LNCaP clone FGC (cell line): Measurements from ENCODE around the gene TRIM31.
A peak's percentile ranks its signal among the peaks of the same experiment; 100 is the strongest.

Experiments
- DNase-seq: peaks from one replicate; pipeline ENCODE4 v3.0.0-alpha.2; 2011; ENCODE audit warnings: low read depth
- H3K4me3 ChIP-seq: 2 replicates; pipeline ENCODE4 v1.5.1; 2011; ENCODE audit warnings: mild to moderate bottlenecking, low read depth, low read length, control low read depth
- TF ChIP-seq, protein P1 (sequence below): IDR thresholded peaks from 2 replicates; pipeline ENCODE4 v1.5.1; 2012; ENCODE audit warnings: mild to moderate bottlenecking; ENCODE audit not compliant: control insufficient read depth, insufficient read depth; ENCODE audit errors: extremely low read depth

TRIM31 gene

GRCh38 chr6:30091577-30092381, 21.1 kb downstream of the TRIM31 start:
- no peak for DNase-seq
- no peak overlapping the region for H3K4me3 ChIP-seq
- TF ChIP-seq, protein P1, sequence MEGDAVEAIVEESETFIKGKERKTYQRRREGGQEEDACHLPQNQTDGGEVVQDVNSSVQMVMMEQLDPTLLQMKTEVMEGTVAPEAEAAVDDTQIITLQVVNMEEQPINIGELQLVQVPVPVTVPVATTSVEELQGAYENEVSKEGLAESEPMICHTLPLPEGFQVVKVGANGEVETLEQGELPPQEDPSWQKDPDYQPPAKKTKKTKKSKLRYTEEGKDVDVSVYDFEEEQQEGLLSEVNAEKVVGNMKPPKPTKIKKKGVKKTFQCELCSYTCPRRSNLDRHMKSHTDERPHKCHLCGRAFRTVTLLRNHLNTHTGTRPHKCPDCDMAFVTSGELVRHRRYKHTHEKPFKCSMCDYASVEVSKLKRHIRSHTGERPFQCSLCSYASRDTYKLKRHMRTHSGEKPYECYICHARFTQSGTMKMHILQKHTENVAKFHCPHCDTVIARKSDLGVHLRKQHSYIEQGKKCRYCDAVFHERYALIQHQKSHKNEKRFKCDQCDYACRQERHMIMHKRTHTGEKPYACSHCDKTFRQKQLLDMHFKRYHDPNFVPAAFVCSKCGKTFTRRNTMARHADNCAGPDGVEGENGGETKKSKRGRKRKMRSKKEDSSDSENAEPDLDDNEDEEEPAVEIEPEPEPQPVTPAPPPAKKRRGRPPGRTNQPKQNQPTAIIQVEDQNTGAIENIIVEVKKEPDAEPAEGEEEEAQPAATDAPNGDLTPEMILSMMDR: no peak

DNA sequence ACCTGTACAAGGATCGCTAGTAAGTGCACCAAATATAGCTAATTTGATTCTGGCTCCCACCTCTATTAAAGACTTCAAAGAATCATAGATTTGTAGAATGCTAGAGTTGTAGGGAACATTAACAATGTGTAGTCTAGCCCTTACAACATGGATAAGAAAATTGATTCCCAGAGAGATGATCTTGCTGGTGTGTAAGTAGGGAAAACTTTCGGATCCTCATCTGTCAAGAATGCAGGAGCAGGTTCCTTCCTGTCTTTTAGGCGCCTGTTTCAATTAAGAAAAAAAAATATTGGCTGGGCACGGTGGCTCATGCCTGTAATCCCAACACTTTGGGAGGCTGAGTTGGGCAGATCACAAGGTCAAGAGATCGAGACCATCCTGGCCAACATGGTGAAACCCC, 25.0 kb downstream of the TRIM31 start:
- no peak for DNase-seq
- no peak overlapping the region for H3K4me3 ChIP-seq
- TF ChIP-seq, protein P1: no peak

DNA sequence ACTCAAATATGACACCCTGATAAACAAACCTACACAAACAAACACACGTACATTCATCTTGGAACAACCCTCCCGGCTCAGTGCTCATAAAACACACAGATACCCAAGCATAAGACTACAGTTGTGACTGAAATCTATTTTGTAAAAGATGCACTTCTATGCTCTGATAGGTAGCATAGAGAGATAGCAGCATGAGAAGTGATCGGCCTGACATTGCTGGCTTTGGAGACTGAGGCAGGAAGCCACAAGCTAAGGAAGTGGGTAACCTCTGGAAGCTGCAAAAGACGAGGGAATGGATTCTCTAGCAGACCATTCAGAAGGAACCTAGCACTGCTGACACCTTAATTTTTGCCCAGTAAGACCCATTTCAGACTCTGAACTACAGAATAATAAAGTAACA, 35.7 kb downstream of the TRIM31 start:
- DNase-seq: no peak
- TF ChIP-seq, protein P1: no peak
- H3K4me3 ChIP-seq: no peak overlapping the region

DNA sequence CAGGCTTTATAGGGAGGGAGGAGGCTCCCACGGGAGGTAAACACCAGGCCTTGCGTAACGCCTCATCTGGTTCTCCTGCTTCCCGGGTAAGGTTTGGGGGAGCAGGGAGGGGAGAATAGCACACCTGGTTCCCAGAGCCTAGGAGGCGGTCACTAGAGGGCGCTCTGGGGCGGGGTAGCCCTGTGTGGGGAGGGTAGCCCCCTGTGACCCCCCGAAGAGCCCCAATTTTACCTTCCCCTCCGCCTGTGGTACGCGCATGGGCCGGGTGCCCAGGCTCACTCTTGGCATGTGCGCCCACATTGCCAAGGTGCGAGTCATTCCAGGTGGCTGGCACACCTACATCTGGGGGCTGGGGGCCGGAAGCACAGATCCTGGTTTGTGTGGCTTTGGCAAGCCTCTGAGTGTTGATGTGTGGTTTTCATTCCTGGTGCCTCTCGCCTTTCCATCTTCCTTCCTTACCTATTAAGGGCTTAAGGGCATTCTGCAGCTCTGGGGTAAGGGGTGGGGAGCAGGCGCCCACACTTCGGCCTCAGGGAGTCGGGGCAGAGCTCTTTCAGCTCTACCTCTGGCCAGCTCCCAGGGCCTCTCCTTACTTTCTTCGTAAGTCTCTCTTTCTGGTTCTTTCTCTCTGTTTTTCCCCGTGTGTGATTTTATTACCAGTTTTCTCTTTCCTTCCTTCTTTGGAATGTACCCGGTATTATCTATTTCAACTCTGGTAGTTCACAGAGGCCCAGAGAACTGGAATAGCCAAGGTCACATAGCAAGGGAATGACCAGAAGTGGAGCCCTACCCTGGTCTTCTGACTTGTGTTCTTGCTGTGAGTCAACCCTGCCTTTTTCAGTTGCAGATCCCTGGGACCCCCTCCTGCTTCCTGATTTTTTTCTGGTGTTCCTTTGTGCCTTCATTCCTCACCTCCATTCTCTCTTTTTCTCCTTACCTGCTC, 36.8 kb downstream of the TRIM31 start:
- no peak for DNase-seq
- TF ChIP-seq, protein P1: peak; percentile 46
- H3K4me3 ChIP-seq: no peak overlapping the region

GRCh38 chr6:30075094-30075789, 37.6 kb downstream of the TRIM31 start, which contains the start of gene RNF39:
Gene RNF39 (minus strand): TSS chr6:30075769. CDS start chr6:30075585, 184 bp downstream.
- no peak within 1 kb of the TSS for H3K4me3 ChIP-seq
- TF ChIP-seq, protein P1: no peak
- no peak for DNase-seq

GRCh38 chr6:30074331-30075093, 38.4 kb downstream of the TRIM31 start:
- TF ChIP-seq, protein P1: no peak
- H3K4me3 ChIP-seq: no peak overlapping the region
- DNase-seq: no peak
